Renal pelvis (tissue), 12 donors: ENCODE results near the gene ABCA13. TPM values are rescaled to one million over a fixed set of nuclear protein-coding genes. Genes with fewer than 3 reads are reported as not detected.
"Not testable (repeated sequence)": the region's sequence is repeated elsewhere in the genome, so short reads cannot be mapped to it uniquely, and the experiment has no call there.

Source experiments
- DNase-seq: peaks from one replicate; pipeline ENCODE4 v3.0.0-alpha.2; 2013
- long read RNA-seq, 16 experiments: transcript quantifications; one replicate each; lab custom pipeline, GENCODE V29; 2026
- polyA plus RNA-seq, 3 donors: library from polyadenylated mRNA; unstranded; fragments of 120-200 nt; gene quantifications; one replicate each; pipeline ENCODE4 v1.2.1, GENCODE V29; 2013; ENCODE audit not compliant: insufficient read length in 3 of 3

Gene ABCA13, protein sequence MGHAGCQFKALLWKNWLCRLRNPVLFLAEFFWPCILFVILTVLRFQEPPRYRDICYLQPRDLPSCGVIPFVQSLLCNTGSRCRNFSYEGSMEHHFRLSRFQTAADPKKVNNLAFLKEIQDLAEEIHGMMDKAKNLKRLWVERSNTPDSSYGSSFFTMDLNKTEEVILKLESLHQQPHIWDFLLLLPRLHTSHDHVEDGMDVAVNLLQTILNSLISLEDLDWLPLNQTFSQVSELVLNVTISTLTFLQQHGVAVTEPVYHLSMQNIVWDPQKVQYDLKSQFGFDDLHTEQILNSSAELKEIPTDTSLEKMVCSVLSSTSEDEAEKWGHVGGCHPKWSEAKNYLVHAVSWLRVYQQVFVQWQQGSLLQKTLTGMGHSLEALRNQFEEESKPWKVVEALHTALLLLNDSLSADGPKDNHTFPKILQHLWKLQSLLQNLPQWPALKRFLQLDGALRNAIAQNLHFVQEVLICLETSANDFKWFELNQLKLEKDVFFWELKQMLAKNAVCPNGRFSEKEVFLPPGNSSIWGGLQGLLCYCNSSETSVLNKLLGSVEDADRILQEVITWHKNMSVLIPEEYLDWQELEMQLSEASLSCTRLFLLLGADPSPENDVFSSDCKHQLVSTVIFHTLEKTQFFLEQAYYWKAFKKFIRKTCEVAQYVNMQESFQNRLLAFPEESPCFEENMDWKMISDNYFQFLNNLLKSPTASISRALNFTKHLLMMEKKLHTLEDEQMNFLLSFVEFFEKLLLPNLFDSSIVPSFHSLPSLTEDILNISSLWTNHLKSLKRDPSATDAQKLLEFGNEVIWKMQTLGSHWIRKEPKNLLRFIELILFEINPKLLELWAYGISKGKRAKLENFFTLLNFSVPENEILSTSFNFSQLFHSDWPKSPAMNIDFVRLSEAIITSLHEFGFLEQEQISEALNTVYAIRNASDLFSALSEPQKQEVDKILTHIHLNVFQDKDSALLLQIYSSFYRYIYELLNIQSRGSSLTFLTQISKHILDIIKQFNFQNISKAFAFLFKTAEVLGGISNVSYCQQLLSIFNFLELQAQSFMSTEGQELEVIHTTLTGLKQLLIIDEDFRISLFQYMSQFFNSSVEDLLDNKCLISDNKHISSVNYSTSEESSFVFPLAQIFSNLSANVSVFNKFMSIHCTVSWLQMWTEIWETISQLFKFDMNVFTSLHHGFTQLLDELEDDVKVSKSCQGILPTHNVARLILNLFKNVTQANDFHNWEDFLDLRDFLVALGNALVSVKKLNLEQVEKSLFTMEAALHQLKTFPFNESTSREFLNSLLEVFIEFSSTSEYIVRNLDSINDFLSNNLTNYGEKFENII (N-terminal part only)
- polyA plus RNA-seq: 1 to 10 TPM in 1 of 3 donors, under 1 TPM in 2; 0.70 to 1.8 (median 0.88) TPM
- long read RNA-seq, donor 1: 0 reads
- long read RNA-seq, donor 2: 0 reads
- long read RNA-seq, donor 3: 0 reads
- long read RNA-seq, donor 4: 0 reads
- long read RNA-seq, donor 5: 0 reads
- long read RNA-seq, donor 6: 0 reads
- long read RNA-seq, donor 7: 0 reads
- long read RNA-seq, donor 8: 0 reads
- long read RNA-seq, donor 9: 0 reads
- long read RNA-seq, donor 10: 0 reads
- long read RNA-seq, donor 11: 0 reads
- long read RNA-seq, donor 12: 0 reads
- long read RNA-seq, donor 13: 0 reads
- long read RNA-seq, donor 14: 0 reads
- long read RNA-seq, donor 15: 0 reads
- long read RNA-seq, donor 16: 0 reads

GRCh38 chr7:48171202-48171601 is at the start of gene ABCA13:
ABCA13 (plus strand) TSS chr7:48171458; CDS start chr7:48171484, 26 bp downstream.
- DNase-seq: no peak

GRCh38 chr7:48126037-48126436 is 45.2 kb upstream of the ABCA13 start:
- DNase-seq: no peak

DNA sequence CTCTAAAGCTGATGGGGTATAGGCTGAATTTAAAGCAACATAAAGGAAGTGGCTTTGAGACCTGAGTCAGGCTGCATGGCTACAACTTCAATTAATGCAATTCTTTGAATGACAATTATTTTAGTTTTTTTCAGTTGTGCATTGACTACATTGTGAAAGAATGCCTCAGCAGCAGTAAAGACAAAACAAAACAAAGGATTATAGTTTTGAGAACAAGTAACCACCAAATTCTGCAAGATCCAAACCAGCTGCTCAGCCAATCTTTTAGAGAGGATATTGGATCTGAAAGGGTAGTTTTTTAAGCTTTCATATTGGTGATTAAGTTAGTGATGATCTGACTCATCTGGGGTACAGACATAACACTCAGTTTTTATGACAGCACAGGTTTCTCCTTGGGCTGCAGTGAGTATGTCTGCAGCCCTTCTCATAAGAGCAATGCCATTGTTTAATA is 40.6 kb upstream of the ABCA13 start:
- no peak for DNase-seq

GRCh38 chr7:48132792-48133191 is 38.5 kb upstream of the ABCA13 start:
- DNase-seq: no peak

GRCh38 chr7:48139459-48139858 is 31.8 kb upstream of the ABCA13 start:
- no peak for DNase-seq

- no peak for DNase-seq
Observed at GRCh38 chr7:48140001-48140681, 31.1 kb upstream of the ABCA13 start.

GRCh38 chr7:48141521-48141920 is 29.7 kb upstream of the ABCA13 start:
- DNase-seq: no peak

DNA sequence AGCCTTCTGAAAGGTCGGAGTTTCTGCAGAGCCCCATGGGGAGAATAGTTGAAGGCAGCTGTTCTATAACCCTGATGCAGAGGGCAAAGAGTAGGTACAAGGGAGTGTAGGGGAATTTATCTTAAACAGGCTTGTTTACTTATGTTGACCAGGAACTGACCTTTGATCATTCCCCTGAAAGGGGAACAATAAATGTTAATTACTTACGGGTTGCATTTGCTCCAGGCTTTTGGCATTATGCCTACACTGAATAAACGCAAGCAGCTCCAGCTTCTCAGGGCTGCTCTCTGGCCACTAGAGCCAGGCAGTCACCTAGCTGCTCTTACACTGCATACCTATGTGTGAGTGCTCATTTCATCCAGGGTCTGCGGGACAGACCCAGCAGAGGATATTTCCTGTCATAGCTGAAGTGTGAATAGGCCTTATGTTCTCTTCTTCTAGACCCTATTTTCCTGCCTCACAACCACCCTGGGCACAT is 26.9 kb upstream of the ABCA13 start:
- no peak for DNase-seq

GRCh38 chr7:48147078-48147591 is 24.1 kb upstream of the ABCA13 start:
- DNase-seq: no peak

DNA sequence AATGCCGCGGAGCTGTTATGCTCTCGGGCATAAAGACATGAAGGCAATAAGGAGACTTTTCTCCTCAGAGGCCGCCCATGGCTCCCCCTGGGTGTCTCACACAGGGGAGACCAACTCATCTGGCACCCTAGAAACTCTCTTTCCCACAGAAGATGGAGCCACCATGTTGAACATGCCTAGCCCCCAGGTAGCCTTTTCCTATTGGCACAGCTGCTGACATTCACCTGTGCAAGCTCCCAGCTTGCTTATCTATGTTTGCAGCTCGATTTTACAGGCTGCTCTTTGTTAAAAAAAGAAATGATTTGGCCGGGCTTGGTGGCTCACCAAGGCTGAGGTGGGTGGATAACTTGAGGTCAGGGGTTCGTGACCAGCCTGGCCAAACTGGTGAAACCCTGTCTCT is 23.6 kb upstream of the ABCA13 start:
- not testable (repeated sequence) for DNase-seq

GRCh38 chr7:48148311-48148710 is 22.9 kb upstream of the ABCA13 start:
- no peak for DNase-seq

DNA sequence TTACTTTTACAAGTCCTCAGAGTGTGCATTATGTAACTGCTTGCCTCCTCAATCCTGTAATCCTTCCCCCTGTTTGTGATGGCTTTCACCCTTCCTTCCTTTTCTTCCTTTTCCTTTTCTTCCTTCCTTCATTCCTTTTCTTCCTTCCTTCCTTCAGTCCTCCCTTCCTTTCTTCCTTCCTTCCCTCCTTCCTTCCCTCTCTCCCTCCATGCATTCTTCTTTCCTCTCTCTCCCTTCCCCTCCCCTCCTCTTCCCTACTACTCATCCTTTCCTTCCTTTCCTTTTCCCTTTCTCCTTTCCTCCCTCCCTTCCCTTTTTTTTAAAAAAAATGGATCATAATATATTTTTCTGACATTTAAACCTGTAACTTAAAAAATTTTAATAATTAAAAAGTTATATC is 22.2 kb upstream of the ABCA13 start:
- no peak for DNase-seq

DNA sequence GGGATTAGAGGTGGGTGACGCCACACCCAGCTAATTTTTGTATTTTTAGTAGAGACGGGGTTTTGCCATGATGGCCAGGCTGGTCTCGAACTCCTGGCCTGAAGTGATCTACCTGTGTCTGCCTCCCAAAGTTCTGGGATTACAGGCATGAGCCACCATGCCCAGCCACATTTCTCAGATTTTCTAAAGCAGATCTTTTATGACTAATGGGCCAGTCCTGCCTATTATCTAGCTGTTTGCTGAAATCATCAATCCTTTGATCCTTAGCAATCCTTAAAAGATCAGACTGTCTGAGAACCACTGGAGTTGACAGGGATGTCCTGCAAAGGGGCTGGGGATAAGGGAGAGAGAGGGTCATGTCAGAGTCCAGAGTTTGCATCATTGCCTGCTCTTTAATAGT is 21.2 kb upstream of the ABCA13 start:
- DNase-seq: no peak

DNA sequence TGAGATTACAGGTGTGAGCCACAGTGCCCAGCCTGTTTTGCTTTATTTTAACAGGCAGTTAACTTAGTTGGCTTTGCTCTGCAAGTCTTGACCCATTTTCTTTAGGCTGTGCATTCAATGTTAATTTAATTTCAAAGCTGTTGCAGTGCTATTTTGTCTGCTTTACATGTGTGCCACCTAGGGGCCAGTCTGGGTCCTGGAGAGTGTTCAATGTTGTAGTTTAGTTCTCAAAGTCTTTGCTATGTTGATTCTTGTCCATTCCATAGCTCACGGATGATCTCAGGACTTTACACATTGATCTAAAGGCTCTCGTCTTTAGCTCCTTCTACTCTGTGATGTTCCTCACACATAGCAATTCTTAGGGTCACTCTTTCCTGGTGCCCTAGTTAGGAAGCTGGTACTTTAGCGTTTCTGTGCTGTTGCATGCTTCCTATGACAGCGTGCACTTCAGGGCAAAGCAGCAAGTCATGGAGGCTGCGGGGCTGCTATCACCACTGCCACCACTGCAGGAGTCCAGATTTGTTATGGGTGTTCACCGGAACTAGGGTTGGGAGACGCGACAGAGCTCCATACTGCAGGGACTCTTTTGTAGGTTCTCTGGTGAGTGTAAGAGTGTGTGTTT is 16.4 kb upstream of the ABCA13 start:
- DNase-seq: peak; percentile 12

DNA sequence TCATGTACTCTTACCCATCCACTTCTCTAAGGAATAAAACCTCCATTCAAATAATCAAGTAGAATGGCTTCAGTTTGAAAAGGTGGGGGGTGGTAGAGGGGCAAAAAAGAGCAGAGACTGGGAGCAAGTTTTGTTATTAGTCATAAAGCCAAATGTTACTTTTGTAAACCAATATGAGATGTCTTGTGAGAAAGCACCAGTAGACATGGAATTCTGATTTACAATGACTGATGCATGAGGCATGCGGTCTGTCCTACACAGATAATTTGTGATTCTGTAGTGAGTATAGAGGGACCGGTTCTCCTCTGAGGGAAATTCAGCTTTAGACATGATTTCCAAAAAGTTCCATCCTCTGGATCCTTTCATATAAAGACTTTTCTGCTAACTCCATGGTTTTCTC is 12.9 kb upstream of the ABCA13 start:
- no peak for DNase-seq

DNA sequence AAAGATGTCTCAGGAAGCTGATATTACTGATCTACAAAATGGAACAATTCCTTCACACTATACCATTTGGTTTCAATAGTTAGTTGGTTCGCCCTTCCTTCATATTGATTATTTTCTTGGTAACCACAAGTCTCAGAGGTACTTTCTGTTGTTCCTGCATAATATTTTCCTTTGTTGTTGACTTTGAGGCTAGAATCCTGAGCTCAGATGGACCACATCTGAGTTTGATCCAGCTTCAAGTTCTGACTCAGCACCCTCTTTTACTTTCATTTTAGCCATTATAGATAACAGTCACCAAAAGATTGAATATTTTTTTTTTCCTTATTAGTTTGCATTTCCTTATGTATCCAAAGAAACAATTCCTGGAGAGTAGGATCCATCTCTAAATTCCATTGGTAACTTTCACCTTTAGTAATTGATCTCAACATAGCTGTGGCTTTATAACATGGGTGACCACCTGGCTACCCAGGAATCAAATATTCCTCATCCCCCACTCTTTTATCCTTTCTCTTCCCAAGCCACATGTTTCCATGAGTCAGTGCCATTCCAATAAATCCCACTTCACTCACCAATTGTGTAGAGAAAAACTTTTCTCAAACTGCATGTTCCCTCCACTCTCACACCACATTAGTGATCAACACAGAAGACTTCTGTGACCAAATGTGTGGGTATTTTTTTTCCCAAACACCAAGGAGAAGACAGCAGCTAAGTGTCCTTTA is 9.7 kb upstream of the ABCA13 start:
- no peak for DNase-seq

GRCh38 chr7:48165157-48165556 is 6.1 kb upstream of the ABCA13 start:
- DNase-seq: no peak

DNA sequence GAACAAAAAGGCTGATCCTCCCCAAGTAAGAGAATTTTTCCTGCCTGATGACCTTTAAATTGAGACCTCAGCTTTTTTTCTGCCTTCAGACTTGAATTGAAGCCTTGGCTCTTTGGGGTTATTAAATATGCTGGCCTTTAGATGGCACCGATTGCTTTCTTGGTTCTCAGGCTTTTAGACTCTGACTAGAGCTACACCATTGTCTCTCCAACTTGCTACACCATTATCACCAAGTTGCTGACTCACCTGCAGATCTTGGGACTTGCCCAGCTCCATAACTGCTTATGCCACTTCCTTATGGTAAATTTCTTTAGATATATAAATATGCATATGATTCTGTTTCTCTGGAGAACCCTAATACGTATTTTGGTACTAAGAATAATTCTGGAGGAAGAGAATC is 3.1 kb upstream of the ABCA13 start:
- DNase-seq: no peak

GRCh38 chr7:48170506-48170905 is 752 bp upstream of the ABCA13 start:
- no peak for DNase-seq
